K562 (cell line): ENCODE data around the gene HOXB6. TPM values are rescaled to one million over a fixed set of nuclear protein-coding genes. Genes with fewer than 3 reads are reported as not detected.
A peak's percentile ranks its signal among the peaks of the same experiment; 100 is the strongest.

Experiments
- ATAC-seq: fragments of 200-7000 bp; cut with Tn5 transposase; 3 replicates; pipeline ENCODE4 v1.9.1; 2020; ENCODE audit warnings: moderate library complexity
- BruUV-seq: library from RNA; stranded (reverse); fragments of 400-500 nt; replicated peaks from 2 replicates; lab custom pipeline; 2021; lab: Mats Ljungman, UMichigan
- CTCF ChIA-PET: fragments of 300-600 bp; formaldehyde crosslinking; extraction: SDS; loops from one replicate; lab custom pipeline; 2021; ENCODE audit warnings: low intra/inter-chr PET ratio; lab: Yijun Ruan, JAX
- POLR2A ChIA-PET: fragments of 300-600, 350-650 bp; sonication (Branson Sonifier 250); formaldehyde crosslinking; extraction: SDS; loops from one replicate; lab custom pipeline; 2021; ENCODE audit warnings: antibody characterized with exemption, inconsistent platforms; lab: Yijun Ruan, JAX
- DNase-seq, 4 experiments: peaks; one replicate each; pipeline versions ENCODE4 v3.0.0 to v3.0.0-alpha.2; 2011 to 2018; ENCODE audit warnings: low spot score in 3 of 4, mixed read lengths in 3 of 4; ENCODE audit errors: extremely low read depth in 1 of 4
- FAIRE-seq: peaks from 2 replicates; lab custom pipeline; 2011; peaks lifted over from hg19 to GRCh38; lab: Jason Lieb, UNC
- H2AFZ ChIP-seq: 2 replicates; pipeline ENCODE4 v1.6.0; 2011; ENCODE audit warnings: low read depth, low read length, control low read depth, inconsistent platforms
- H3K27ac ChIP-seq: fragments of 200-600 bp; 3 replicates; pipeline ENCODE4 v1.8.0; 2011; ENCODE audit warnings: low read depth, mild to moderate bottlenecking, control low read depth, inconsistent platforms, low read length, moderate library complexity, mixed read lengths; ENCODE audit errors: extremely low read depth
- H3K27me3 ChIP-seq, 2 experiments: fragments of 300-600 bp in 1 of 2; 2 replicates in 1 of 2; 3 replicates in 1 of 2; pipeline versions ENCODE4 v1.6.0 to v1.8.0; 2011; ENCODE audit warnings: inconsistent platforms in 2 of 2, low read length in 2 of 2, mild to moderate bottlenecking in 1 of 2, mixed read lengths in 1 of 2, moderate library complexity in 1 of 2; ENCODE audit not compliant: control insufficient read depth in 2 of 2, insufficient read depth in 2 of 2
- H3K36me3 ChIP-seq: fragments of 300-600 bp; 3 replicates; pipeline ENCODE4 v1.8.0; 2011; ENCODE audit warnings: mild to moderate bottlenecking, low read length, inconsistent platforms; ENCODE audit not compliant: control insufficient read depth, insufficient read depth
- H3K4me1 ChIP-seq, 2 experiments: fragments of 200-600 bp in 1 of 2; replicated peaks in 1 of 2; 2 replicates in 1 of 2; 3 replicates in 1 of 2; pipeline versions ENCODE4 v1.5.1 to v1.8.0; 2011; ENCODE audit warnings: inconsistent platforms in 2 of 2, low read length in 2 of 2, mild to moderate bottlenecking in 1 of 2, mixed read lengths in 1 of 2, moderate library complexity in 1 of 2; ENCODE audit not compliant: control insufficient read depth in 2 of 2, insufficient read depth in 2 of 2
- H3K4me2 ChIP-seq: 2 replicates; pipeline ENCODE4 v1.6.1; 2011; ENCODE audit warnings: low read length, control low read depth, inconsistent platforms, mixed read lengths; ENCODE audit not compliant: insufficient read depth
- H3K4me3 ChIP-seq: fragments of 200-600 bp; sonication (generic), shearing (Covaris generic); 2 replicates; pipeline ENCODE4 v1.5.1; 2016; ENCODE audit warnings: control low read depth, inconsistent platforms
- H3K79me2 ChIP-seq: fragments of 200-600 bp; 3 replicates; pipeline ENCODE4 v1.8.0; 2011; ENCODE audit warnings: low read length, inconsistent platforms; ENCODE audit not compliant: control insufficient read depth, insufficient read depth
- H3K9ac ChIP-seq, 2 experiments: 2 replicates each; pipeline versions ENCODE4 v1.6.0 to v1.6.1; 2011; ENCODE audit warnings: low read depth in 2 of 2, low read length in 2 of 2, control low read depth in 1 of 2, inconsistent platforms in 1 of 2, mild to moderate bottlenecking in 1 of 2, mixed read lengths in 1 of 2; ENCODE audit not compliant: insufficient read depth in 1 of 2
- H3K9me1 ChIP-seq: one replicate; pipeline ENCODE4 v1.6.0; 2011; ENCODE audit warnings: inconsistent platforms, mild to moderate bottlenecking, low read length, moderate library complexity; ENCODE audit not compliant: control insufficient read depth, insufficient read depth
- H3K9me3 ChIP-seq: replicated peaks from 2 replicates; pipeline ENCODE4 v1.5.1; 2011; ENCODE audit warnings: low read depth, low read length, inconsistent platforms; ENCODE audit not compliant: control insufficient read depth, insufficient read depth
- H4K20me1 ChIP-seq: replicated peaks from 2 replicates; pipeline ENCODE4 v1.6.1; 2011; ENCODE audit warnings: low read length, inconsistent platforms, mixed read lengths; ENCODE audit not compliant: control insufficient read depth, insufficient read depth
- BCOR ChIP-seq: fragments of 450-650 bp; IDR thresholded peaks from 2 replicates; pipeline ENCODE4 v1.6.1; 2016
- CTBP1 ChIP-seq: fragments of 450-650 bp; IDR thresholded peaks from 2 replicates; pipeline ENCODE4 v1.6.1; 2016; ENCODE audit warnings: borderline replicate concordance
- E2F8 ChIP-seq: fragments of 450-650 bp; IDR thresholded peaks from 2 replicates; pipeline ENCODE4 v1.7.1; 2018; ENCODE audit warnings: mild to moderate bottlenecking, low read depth; ENCODE audit not compliant: partially characterized antibody
- E4F1 ChIP-seq: fragments of 250-450 bp; sonication (Bioruptor Pico); IDR thresholded peaks from 2 replicates; pipeline ENCODE4 v1.5.0; 2021; ENCODE audit warnings: mild to moderate bottlenecking, borderline replicate concordance
- HDAC3 ChIP-seq: fragments of 450-650 bp; IDR thresholded peaks from 2 replicates; pipeline ENCODE4 v1.6.1; 2018; ENCODE audit warnings: borderline replicate concordance, mild to moderate bottlenecking, moderate library complexity; ENCODE audit not compliant: partially characterized antibody
- HMGXB4 ChIP-seq: sonication (generic); formaldehyde crosslinking; IDR thresholded peaks from 2 replicates; pipeline ENCODE4 v1.8.1; 2023; ENCODE audit warnings: mild to moderate bottlenecking, missing genetic modification reagents
- HNRNPLL ChIP-seq: fragments of 200-400 bp; formaldehyde crosslinking; IDR thresholded peaks from 2 replicates; pipeline ENCODE4 v1.6.1; 2017; ENCODE audit warnings: low read length, low read depth, mild to moderate bottlenecking; ENCODE audit not compliant: poor library complexity, severe bottlenecking
- MBD1 ChIP-seq: fragments of 250-450 bp; sonication (Bioruptor Pico); IDR thresholded peaks from 2 replicates; pipeline ENCODE4 v1.8.0; 2022; ENCODE audit warnings: inconsistent platforms
- RBM25 ChIP-seq: fragments of 200-400 bp; formaldehyde crosslinking; IDR thresholded peaks from 2 replicates; pipeline ENCODE4 v1.6.1; 2018; ENCODE audit warnings: low read length, low read depth, moderate library complexity; ENCODE audit not compliant: severe bottlenecking
- RCOR1 ChIP-seq, 2 experiments: IDR thresholded peaks; 2 replicates each; pipeline ENCODE4 v1.6.1; 2012; ENCODE audit warnings: low read depth in 2 of 2, low read length in 2 of 2, borderline replicate concordance in 1 of 2, improper control_type of control experiment in 1 of 2
- TAF15 ChIP-seq: fragments of 200-400 bp; formaldehyde crosslinking; IDR thresholded peaks from 2 replicates; pipeline ENCODE4 v1.6.1; 2017; ENCODE audit warnings: mild to moderate bottlenecking, low read depth, low read length, moderate library complexity
- WGBS: fragments of 100-300 bp; shearing (Covaris generic); methylation state at CpG from one replicate; pipeline ENCODE4 v1.1.6; 2016; ENCODE audit warnings: low coverage, mixed read lengths; ENCODE audit not compliant: insufficient coverage; ENCODE audit errors: missing lambda C conversion rate; 5-methylcytosine and 5-hydroxymethylcytosine counted together
- in situ Hi-C: fragments of 300-500 bp; cut with MboI; formaldehyde crosslinking; loops from 4 replicates; pipeline ENCODE4 v1.15.0; 2018; ENCODE audit warnings: inconsistent platforms, mixed read lengths
- intact Hi-C: fragments of 100-400 bp; cut with micrococcal nuclease; formaldehyde crosslinking; loops from 2 replicates; pipeline ENCODE4 v1.14.2; 2022
- polyA plus RNA-seq, 8 experiments: library from polyadenylated mRNA; depleted of rRNA in 4 of 8; stranded (reverse) in 5 of 8; unstranded in 3 of 8; fragments of >200 nt; fragmentation: Nextera tagmentation in 2 of 8; fragmentation: Illumina TruSeq in 1 of 8; extraction: Ambion mirVana in 2 of 8; extraction: Trizol in 1 of 8; gene quantifications; 2 replicates each; pipeline versions ENCODE4 v1.2.1 to v1.2.3, GENCODE V29; 2011 to 2014; ENCODE audit warnings: inconsistent platforms in 1 of 8, missing spikeins in 1 of 8
- total RNA-seq, 7 experiments: library from RNA; depleted of rRNA in 6 of 7; stranded (reverse); fragments of >200 nt in 6 of 7; fragmentation: Illumina TruSeq in 2 of 7; extraction: Trizol in 2 of 7; gene quantifications; 2 replicates each; pipeline versions ENCODE4 v1.2.1 to v1.2.3, GENCODE V29; 2011 to 2021; ENCODE audit warnings: low replicate concordance in 1 of 7

Gene HOXB6
- total and polyA plus RNA-seq, 9 of the 15 experiments (the other 6 are each of a cell fraction or from before 2014, with no cell fraction given), result 1.2 to 14.8 (median 4.9) TPM

GRCh38 chr17:48647963-48648245, 43.1 kb upstream of the HOXB6 start:
- POLR2A ChIA-PET, result interaction anchor here (0.6 to 2.4 kb wide), 5 partner anchors 8 to 1714 kb away, joined by 3 to 6 read pairs (median 4); no protein-coding TSS in a partner anchor
- Histone ChIP-seq H3K4me1 (peaks cover 9 to 18% of the 10 kb centered on the region in 2 experiments; a peak in 4 of 5 replicates), H3K9ac (peak overlapping the region; percentile 70 to 84; a peak in 1 of 4 replicates), H3K9me3 (no peaks in the 10 kb centered on the region), H3K79me2 (peaks cover 30% of the 10 kb centered on the region), H3K27me3 (no peaks in the 10 kb centered on the region), H3K4me2 (peak overlapping the region; percentile 80), H3K9me1 (no peaks in the 10 kb centered on the region), H3K4me3 (peak overlapping the region; percentile 56; the same call in 1 of the 2 replicates), H4K20me1 (no peaks in the 10 kb centered on the region), H2AFZ (peak overlapping the region; percentile 98), H3K27ac (0 out of 3 replicates have a peak overlapping the region, but pooled peaks have one; percentile 78), H3K36me3 (no peaks in the 10 kb centered on the region)
- 18% methylated on average over 1 of the region's 1 CpG for WGBS
- in situ Hi-C loops (no loop called here), intact Hi-C loops (no loop called here)
- DNase-seq (no peak), FAIRE-seq (no peak), ATAC-seq (no peak)
- no TSS peak for BruUV-seq
- CTCF ChIA-PET, result interaction anchor here (0.7 kb wide), 1 partner anchor 657 kb away, joined by 3 read pairs; no protein-coding TSS in a partner anchor
- TF ChIP-seq CTBP1 (no peak), RBM25 (peak; percentile 70), E2F8 (no peak), TAF15 (no peak), HDAC3 (no peak), E4F1 (CRISPR knock-in tag) (no peak), MBD1 (no peak), HMGXB4 (CRISPR knock-in tag) (no peak), BCOR (peak; percentile 94), HNRNPLL (peak; percentile 1), RCOR1 (IDR thresholded peaks at IDR 0.05; ENCODE audit: borderline replicate concordance in 1 of 2, low read depth in 2 of 2, low read length in 2 of 2) (peak in 1 of 2 experiments; percentile 43; a peak in 1 of 4 replicates)
